B cell (primary cell): ENCODE measurements around the gene TTLL8. TPM values are rescaled to one million over a fixed set of nuclear protein-coding genes. Genes with fewer than 3 reads are reported as not detected.

Experiments used
- ATAC-seq: fragments of 200-7000 bp; cut with Tn5 transposase; one replicate; pipeline ENCODE4 v1.10.0; 2021; ENCODE audit warnings: low read depth, mild to moderate bottlenecking, moderate number of reproducible peaks, moderate library complexity
- CTCF ChIA-PET: fragments of 350-600 bp; sonication (Branson Sonifier 250); formaldehyde crosslinking; loops from one replicate; lab custom pipeline; 2021; ENCODE audit warnings: antibody characterized with exemption, inconsistent platforms; lab: Charles Lee
- POLR2A ChIA-PET: fragments of 350-600 bp; sonication (Branson Sonifier 250); formaldehyde crosslinking; loops from one replicate; lab custom pipeline; 2021; ENCODE audit warnings: antibody characterized with exemption; lab: Charles Lee
- DNase-seq: peaks from one replicate; pipeline ENCODE4 v3.0.0; 2013
- H2AFZ ChIP-seq: 2 replicates; pipeline ENCODE4 v1.6.1; 2012; ENCODE audit warnings: mild to moderate bottlenecking, low read depth, low read length; ENCODE audit not compliant: insufficient read depth, poor library complexity, severe bottlenecking
- H3K27ac ChIP-seq, 2 donors: 1 replicate in 1 of 2; 2 replicates in 1 of 2; pipeline ENCODE4 v1.5.1; 2012 to 2013; ENCODE audit warnings: low read length in 2 of 2, mild to moderate bottlenecking in 2 of 2, moderate library complexity in 1 of 2
- H3K27me3 ChIP-seq, 4 experiments: fragments of 200-600 bp in 1 of 4; sonication (generic) in 1 of 4; replicated peaks in 1 of 4; 1 replicate in 2 of 4; 2 replicates in 2 of 4; pipeline versions ENCODE4 v1.6.1 to v1.7.0; 2013 to 2016; ENCODE audit warnings: low read length in 3 of 4, mild to moderate bottlenecking in 2 of 4, mixed read lengths in 1 of 4, moderate library complexity in 1 of 4; ENCODE audit not compliant: insufficient read depth in 4 of 4, control insufficient read depth in 3 of 4; ENCODE audit errors: control extremely low read depth in 1 of 4
- H3K36me3 ChIP-seq, 2 experiments: replicated peaks in 1 of 2; 1 replicate in 1 of 2; 2 replicates in 1 of 2; pipeline versions ENCODE4 v1.6.1 to v1.7.1; 2013; ENCODE audit warnings: low read length in 1 of 2; ENCODE audit not compliant: insufficient read depth in 2 of 2, control insufficient read depth in 1 of 2; ENCODE audit errors: control extremely low read depth in 1 of 2, extremely low read depth in 1 of 2
- H3K4me1 ChIP-seq, 2 donors: fragments of 200-600 bp in 1 of 2; sonication (generic) in 1 of 2; 1 replicate in 1 of 2; 2 replicates in 1 of 2; pipeline versions ENCODE4 v1.5.1 to v1.6.1; 2013 to 2017; ENCODE audit warnings: low read length in 2 of 2; ENCODE audit not compliant: control insufficient read depth in 2 of 2, insufficient read depth in 2 of 2
- H3K4me2 ChIP-seq: replicated peaks from 2 replicates; pipeline ENCODE3; 2012; ENCODE audit warnings: mild to moderate bottlenecking, low read depth, low read length; ENCODE audit not compliant: poor library complexity, severe bottlenecking
- H3K4me3 ChIP-seq, 5 experiments: fragments of 200-600 bp in 1 of 5; sonication (generic) in 1 of 5; 1 replicate in 3 of 5; 2 replicates in 2 of 5; pipeline versions ENCODE4 v1.5.1 to v1.7.0; 2011 to 2016; ENCODE audit warnings: low read length in 4 of 5, mild to moderate bottlenecking in 4 of 5, low read depth in 2 of 5, control low read depth in 1 of 5, moderate library complexity in 1 of 5; ENCODE audit not compliant: insufficient read depth in 1 of 5; ENCODE audit errors: control extremely low read depth in 1 of 5, extremely low read depth in 1 of 5
- H3K79me2 ChIP-seq: fragments of 200-600 bp; sonication (generic); one replicate; pipeline ENCODE4 v1.6.0; 2016; ENCODE audit warnings: low read length; ENCODE audit not compliant: control insufficient read depth, insufficient read depth
- H3K9ac ChIP-seq: fragments of 200-600 bp; sonication (generic); 2 replicates; pipeline ENCODE4 v1.6.1; 2017; ENCODE audit warnings: mild to moderate bottlenecking, low read length, moderate library complexity
- H3K9me3 ChIP-seq, 3 donors: one replicate each; pipeline versions ENCODE4 v1.6.1 to v1.7.1; 2013; ENCODE audit warnings: low read length in 2 of 3; ENCODE audit not compliant: control insufficient read depth in 2 of 3, insufficient read depth in 1 of 3; ENCODE audit errors: control extremely low read depth in 1 of 3
- H4K20me1 ChIP-seq: 2 replicates; pipeline ENCODE4 v1.6.0; 2012; ENCODE audit warnings: mild to moderate bottlenecking, low read length; ENCODE audit not compliant: insufficient read depth, control insufficient read depth, poor library complexity, severe bottlenecking
- H3K27ac Mint-ChIP-seq: one replicate; pipeline ENCODE4 v1.8.0; 2021; ENCODE audit warnings: mixed read lengths
- H3K27me3 Mint-ChIP-seq: one replicate; pipeline ENCODE4 v1.8.0; 2021; ENCODE audit warnings: mixed read lengths
- H3K4me1 Mint-ChIP-seq: one replicate; pipeline ENCODE4 v1.8.0; 2021; ENCODE audit warnings: mixed read lengths
- H3K4me3 Mint-ChIP-seq: one replicate; pipeline ENCODE4 v1.8.0; 2021; ENCODE audit warnings: mixed read lengths
- H3K9me3 Mint-ChIP-seq: one replicate; pipeline ENCODE4 v1.8.0; 2022; ENCODE audit warnings: mixed read lengths; ENCODE audit not compliant: insufficient read depth
- EZH2 ChIP-seq: IDR thresholded peaks from 2 replicates; pipeline ENCODE4 v1.6.1; 2012; ENCODE audit warnings: borderline replicate concordance, low read depth, mild to moderate bottlenecking, moderate library complexity, low read length; ENCODE audit not compliant: insufficient read depth, poor library complexity, severe bottlenecking
- WGBS: methylation state at CpG from one replicate; pipeline ENCODE4 v1.1.5; 2013; ENCODE audit warnings: missing lambda C conversion rate; ENCODE audit not compliant: insufficient coverage; 5-methylcytosine and 5-hydroxymethylcytosine counted together
- intact Hi-C: fragments of 100-400 bp; cut with micrococcal nuclease; formaldehyde crosslinking; loops from one replicate; pipeline ENCODE4 v1.10.0; 2022
- polyA plus RNA-seq: library from polyadenylated mRNA; depleted of rRNA; stranded (reverse); fragments of >200 nt; gene quantifications from 2 replicates; pipeline ENCODE4 v1.2.3, GENCODE V29; 2012
- total RNA-seq, 2 donors: library from RNA; stranded (reverse); fragments of 120-200 nt in 1 of 2; gene quantifications; 1 replicate in 1 of 2; 2 replicates in 1 of 2; pipeline versions ENCODE4 v1.2.3 to v1.2.4, GENCODE V29; 2013 to 2022
- TF ChIP-seq, protein P1 (sequence below): fragments of 200-600 bp; IDR thresholded peaks from one replicate; pipeline ENCODE4 v1.8.0; 2022; ENCODE audit warnings: antibody characterized with exemption, mild to moderate bottlenecking

The TTLL8 gene
- total and polyA plus RNA-seq, 2 donors (not counting 1 experiment from before 2014, with no cell fraction given), result not detected

DNA sequence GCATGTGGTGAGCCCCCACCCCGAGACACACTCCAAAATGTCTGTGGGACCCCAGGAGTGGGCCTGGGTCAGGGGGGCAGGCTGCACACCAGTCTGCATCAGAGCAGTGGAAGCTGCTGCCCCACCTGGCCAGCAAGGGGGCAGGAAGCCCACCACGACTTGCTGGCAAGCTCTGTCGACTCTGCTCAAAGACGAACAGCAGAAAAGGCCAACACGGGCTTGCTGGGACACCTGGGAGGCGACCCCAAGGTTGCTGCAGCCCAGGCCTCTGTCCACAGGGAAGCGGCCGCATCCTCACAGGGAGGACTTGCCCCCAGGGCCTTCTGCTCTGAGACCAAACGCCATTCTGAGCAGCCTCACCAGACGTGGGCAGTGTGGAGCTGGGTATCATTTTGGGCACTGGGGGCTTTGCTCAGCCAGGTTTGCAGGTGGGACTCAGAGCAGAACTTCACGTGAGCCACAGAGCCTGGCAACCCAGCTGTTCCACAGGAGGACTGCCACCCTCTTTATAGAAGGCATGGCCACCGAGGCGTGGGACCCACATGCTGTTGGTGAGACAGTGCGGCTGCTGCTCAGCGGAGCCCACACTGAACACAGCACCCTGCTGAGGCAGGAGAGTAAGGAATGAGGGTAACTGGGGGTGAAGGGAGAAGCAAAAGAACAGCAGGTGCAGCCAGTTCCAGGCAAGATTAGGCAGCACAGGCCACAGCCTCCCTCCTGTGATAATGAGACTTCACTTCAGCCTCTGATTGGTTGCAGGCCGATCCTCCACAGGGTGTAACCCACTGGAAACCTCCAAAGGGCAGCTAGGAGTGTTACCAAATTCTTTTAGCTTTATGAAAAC, 56.5 kb downstream of the TTLL8 start:
- Mint-ChIP-seq H3K4me1 (peaks cover 20% of the 10 kb centered on the region), H3K4me3 (no peak overlapping the region), H3K9me3 (no peaks in the 10 kb centered on the region), H3K27ac (no peak overlapping the region), H3K27me3 (peaks cover 24% of the 10 kb centered on the region)
- Histone ChIP-seq H3K36me3 (no peaks in the 10 kb centered on the region), H3K27me3 (peaks cover 0 to 20% (median 6%) of the 10 kb centered on the region in 4 experiments), H3K4me2 (peak overlapping the region; percentile 30), H3K79me2 (no peaks in the 10 kb centered on the region), H2AFZ (no peak overlapping the region), H4K20me1 (no peaks in the 10 kb centered on the region), H3K9ac (no peak overlapping the region), H3K4me3 (no peak overlapping the region), H3K27ac (no peak overlapping the region), H3K9me3 (peaks cover 0 to 3% (median 0%) of the 10 kb centered on the region in 3 donors), H3K4me1 (peaks cover 8 to 11% of the 10 kb centered on the region in 2 donors)
- ATAC-seq (peak; percentile 13), DNase-seq (peak; percentile 43)
- WGBS, result 76% methylated on average over 16 of the region's 16 CpGs
- POLR2A ChIA-PET, result interaction anchor here (0.7 kb wide), 2 partner anchors 12 to 17 kb away, joined by 3 to 7 read pairs; no protein-coding TSS in a partner anchor
- CTCF ChIA-PET, result interaction anchor here (1.0 kb wide), 1 partner anchor 29 kb away, joined by 4 read pairs; no protein-coding TSS in a partner anchor
- TF ChIP-seq, protein P1, sequence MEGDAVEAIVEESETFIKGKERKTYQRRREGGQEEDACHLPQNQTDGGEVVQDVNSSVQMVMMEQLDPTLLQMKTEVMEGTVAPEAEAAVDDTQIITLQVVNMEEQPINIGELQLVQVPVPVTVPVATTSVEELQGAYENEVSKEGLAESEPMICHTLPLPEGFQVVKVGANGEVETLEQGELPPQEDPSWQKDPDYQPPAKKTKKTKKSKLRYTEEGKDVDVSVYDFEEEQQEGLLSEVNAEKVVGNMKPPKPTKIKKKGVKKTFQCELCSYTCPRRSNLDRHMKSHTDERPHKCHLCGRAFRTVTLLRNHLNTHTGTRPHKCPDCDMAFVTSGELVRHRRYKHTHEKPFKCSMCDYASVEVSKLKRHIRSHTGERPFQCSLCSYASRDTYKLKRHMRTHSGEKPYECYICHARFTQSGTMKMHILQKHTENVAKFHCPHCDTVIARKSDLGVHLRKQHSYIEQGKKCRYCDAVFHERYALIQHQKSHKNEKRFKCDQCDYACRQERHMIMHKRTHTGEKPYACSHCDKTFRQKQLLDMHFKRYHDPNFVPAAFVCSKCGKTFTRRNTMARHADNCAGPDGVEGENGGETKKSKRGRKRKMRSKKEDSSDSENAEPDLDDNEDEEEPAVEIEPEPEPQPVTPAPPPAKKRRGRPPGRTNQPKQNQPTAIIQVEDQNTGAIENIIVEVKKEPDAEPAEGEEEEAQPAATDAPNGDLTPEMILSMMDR, result no peak
- TF ChIP-seq EZH2, result no peak
- intact Hi-C loops, result no loop called here
